HG03575 (cell line): ENCODE data around the gene RHOG.

Experiments used
- ATAC-seq: cut with Tn5 transposase; IDR thresholded peaks from one replicate; pipeline ENCODE4 v1.9.1; 2021; ENCODE audit not compliant: unreplicated experiment, insufficient number of reproducible peaks, low FRiP score; ENCODE audit errors: extremely low read depth

RHOG gene

DNA sequence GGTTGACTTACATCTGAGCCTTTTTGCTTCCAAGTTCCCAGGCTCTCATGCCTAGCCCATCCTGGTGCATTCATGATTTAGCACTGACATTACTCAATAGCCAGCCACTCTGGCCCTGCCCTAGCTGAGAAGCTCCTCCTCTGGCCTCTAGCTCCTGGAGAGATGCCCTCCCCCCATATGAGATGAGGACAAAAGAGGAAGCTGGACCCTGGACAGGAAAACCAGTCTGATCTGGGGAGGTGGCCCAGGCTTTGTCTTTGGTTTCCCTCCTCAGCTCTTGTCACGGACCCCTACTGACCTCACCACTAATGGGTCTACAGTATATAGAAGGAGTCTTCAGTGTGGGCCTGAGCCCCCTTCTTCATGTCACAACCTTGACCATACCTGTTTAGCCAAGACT lies 3.0 kb downstream of the RHOG start:
- no peak for ATAC-seq

- ATAC-seq: no peak
These were observed 3.9 kb downstream of the RHOG start for GRCh38 chr11:3836903-3837302.

DNA sequence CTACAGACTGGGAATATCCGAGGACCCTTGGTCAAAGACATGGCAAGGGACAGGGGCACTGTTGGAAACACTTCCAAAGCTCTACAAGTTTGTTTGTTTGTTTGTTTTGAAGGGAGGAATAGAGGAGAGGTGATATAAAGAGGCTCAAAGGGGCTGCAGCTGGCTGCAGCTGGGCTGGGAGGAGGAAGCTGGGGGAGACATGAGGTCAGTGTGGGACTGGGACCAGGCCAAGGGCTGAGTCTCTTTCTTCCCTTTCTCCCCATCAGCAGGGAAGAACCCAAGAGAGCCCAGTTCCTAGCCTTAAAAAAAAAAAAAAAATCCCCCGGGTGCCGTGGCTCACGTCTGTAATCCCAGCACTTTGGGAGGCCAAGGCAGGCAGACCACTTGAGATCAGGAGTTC lies 5.0 kb downstream of the RHOG start:
- no peak for ATAC-seq

DNA sequence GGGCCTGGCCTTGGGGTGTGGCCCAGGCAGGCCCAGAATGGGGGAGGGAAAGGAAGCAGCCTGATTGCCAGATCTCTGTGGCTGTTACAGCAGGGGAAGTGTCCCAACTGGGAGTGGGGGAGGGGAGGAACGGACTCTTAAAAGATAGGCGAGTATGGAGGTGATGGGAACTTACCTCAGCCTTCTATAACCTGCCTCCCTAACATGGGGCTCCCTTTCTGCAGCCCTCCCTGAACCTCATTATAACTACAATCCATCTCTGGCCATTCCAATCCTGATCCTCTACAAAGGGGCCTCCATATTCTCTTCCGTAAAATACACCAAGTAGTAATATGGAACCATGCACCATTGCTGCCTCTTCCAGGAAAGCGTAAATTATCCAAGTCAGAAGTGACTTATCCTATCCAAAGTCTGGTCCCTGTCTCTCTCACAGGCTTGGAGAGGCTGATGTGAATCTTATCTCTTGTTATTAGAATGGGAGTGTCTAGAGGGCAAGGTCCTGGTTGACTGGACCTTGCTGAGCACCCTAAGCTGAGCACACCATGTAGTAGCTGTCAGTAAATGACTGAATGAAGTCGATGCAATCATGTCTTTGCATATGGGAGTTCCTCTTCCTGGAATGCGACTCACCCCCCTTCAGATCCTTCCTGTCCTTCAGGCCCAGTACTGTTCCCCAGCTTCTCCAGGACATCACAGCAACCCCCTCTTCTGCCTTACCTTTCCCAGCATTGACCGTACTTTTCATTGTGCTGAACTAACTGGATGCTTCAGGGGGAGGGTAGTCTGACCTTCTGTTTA lies 5.9 kb downstream of the RHOG start:
- ATAC-seq: no peak

DNA sequence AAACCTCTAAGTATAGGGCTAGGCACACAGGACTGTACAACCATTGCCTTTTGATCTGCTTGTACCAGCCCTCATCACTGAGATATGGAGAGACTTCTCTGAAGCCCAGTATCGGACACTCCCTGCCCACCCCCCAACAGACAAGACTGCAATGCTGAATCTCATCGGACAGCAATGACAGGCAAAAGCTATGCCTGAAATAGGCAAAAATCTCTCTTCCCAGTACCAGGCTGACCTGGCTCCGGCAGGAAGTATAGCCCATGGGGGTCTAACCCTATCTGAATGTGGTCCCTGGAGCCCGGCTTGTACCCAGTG lies 6.5 kb downstream of the RHOG start:
- no peak for ATAC-seq

- no peak for ATAC-seq
These were observed 7.3 kb downstream of the RHOG start for GRCh38 chr11:3833449-3833848.

GRCh38 chr11:3832816-3833215 lies 7.9 kb downstream of the RHOG start:
- ATAC-seq: no peak

DNA sequence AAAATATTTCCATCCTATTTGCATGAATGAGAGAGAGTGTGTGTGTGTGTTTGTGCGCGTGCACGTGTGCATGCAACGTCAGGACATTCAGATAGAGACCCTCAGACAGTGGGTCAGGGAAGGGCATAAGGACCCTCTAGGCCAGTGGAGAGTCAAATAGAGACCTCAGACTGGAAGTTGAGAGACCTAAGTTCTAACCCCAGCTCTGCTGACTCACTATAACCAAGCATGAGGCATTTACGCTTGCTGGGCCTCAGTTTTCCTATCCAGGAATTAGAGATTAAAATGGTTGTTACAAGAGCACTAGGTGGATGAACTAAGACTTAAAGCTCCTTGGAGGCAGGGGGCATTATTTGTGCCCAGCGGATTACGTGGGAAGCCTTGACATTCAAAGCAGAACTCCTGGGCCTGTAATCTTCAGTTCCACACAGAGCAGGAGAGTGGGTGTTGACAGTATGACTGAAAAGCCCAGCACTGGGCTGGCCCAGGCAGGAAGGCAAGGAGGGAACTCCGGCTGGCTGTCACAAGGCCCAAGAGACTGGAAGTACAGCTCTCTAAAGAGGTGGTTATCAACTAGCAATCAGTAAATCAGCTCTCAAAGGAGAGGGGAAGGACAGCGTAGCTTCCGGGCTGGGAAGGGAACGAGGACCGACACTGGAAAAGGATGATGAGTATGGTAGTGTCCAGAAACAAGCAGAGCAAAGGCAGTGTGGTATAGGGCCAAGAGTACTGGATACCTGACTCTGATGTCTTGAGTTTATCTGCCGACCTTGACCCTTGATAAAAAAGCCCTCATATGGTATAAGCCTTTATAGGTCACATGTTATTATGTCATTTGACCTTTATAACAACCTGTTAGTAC lies 9.2 kb downstream of the RHOG start:
- no peak for ATAC-seq

- ATAC-seq: no peak
These were observed 10.0 kb downstream of the RHOG start for GRCh38 chr11:3830730-3831129.

DNA sequence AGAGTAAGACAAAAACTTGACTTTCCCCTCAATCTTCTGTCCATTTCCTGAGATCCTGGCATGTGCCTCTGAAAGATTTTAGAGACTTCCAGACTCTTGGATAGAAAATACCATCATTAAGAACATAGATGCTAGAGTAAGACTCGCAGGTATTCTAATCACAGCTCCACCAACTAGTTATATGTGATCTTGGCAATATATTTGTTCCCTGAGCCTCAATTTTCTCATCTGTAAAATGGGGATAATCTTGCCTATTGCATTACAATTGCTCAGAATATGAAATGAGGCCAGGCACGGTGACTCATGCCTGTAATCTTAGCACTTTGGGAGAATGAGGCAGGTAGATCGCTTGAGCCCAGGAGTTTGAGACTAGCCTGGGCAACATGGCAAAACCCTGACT lies 10.7 kb downstream of the RHOG start:
- no peak for ATAC-seq

DNA sequence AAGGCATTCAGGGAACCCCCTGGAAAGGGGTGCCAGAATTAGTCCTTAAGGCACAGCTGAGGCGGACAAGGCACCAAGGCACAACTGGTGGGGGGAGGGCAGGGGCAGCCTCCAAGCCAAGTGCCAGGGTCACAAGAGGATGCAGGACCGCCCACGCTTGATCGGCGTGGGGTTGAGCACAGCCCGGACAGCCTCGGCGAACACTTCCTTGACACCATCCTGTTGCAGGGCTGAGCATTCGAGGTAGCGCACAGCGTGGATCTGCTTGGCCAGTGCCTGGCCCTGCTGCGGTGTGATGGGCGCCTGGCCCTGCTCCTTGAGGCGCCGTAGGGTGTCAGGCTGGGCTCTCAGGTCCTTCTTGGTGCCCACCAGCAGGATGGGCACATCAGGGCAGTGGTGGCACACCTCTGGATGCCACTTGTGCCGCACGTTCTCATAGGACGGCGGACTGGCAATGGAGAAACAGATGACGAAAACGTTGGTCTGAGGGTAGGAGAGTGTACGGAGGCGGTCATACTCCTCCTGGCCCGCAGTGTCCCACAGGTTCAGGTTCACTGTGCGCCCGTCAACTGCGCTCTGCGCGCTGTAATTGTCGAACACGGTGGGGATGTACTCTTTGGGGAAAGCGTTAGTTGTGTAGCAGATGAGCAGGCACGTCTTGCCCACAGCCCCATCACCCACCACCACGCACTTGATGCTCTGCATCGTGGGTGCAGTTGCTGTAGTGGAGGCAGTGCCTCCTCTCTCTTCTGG lies 13.1 kb downstream of the RHOG start:
- no peak for ATAC-seq

DNA sequence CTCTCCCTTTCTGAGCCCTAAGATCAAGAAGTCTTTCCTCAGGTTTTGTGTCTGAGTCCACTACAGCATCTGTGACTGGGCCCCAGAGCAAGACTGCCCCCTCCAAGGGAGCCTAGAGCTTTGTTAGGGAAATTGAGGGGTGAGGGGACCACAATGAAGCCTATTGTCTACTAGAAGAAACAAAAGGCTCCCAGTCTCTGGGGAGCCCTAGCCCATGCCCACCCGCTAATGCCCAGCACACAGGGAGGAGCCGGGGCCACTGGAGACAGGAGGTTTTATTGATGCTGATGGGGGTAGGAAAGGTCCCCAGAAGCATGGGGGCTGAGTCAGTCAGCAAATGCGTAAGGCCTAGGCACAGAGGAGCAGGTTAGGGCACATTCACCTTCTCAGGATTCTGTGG lies 14.0 kb downstream of the RHOG start:
- no peak for ATAC-seq

DNA sequence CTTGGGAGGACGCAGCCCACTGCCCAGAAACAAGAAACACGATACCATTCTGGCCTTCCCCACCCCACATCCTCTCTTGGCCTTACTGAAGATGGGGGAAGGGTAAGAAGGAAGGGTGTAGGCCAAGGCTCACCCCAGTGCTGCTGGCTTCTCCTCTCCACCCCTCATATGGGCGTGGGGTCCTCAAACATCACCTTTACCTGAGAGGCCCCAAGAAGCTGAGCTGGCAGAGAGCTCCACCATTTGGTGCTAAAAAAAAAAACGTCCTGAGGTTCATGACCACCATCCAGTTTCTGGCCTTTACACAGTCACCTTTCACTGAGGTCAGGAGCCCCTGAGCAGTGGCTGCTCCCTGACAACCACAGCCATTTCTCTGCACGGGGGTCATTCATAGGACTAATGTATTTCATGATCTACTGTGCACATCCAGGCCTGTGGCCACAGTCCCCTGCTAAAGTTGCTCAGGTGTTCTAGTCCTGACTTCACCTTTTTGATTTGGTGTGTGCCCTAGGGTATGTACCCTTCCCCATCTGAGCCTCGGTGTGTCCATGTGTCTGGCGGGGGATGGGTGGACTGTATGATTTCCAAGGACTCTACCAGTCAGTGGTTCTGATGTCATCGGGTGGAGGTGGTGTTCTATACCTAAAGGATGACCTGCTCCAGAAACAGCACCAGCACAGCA lies 15.1 kb downstream of the RHOG start:
- ATAC-seq: no peak

DNA sequence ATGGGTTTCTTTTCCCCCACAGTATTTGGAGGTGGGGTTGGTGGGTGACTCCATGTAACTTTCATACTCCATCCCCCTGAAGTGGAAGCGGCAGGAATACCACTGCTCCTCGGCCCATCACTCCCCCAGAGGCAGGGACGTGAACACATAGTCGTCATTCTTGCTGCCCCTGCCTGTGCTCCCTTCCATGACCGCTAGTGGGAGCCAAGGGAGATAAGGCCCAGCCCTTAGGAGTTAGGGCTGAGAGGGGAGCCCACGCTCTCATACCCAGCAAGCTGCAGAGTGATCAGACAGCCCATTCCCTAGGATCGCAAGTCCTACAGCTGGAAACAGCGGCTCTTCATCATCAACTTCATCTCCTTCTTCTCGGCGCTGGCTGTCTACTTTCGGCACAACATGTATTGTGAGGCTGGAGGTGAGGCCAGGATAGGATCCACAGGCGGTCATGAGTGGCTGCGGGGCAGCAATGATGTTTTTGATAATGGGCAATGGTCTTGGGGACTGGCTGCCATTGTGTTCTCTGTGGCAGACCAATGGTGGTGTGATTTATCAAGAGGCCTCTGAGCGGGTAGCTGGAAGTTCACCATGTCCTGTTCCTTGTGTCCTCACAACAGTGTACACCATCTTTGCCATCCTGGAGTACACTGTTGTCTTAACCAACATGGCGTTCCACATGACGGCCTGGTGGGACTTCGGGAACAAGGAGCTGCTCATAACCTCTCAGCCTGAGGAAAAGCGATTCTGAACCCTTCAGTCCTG lies 15.9 kb downstream of the RHOG start:
- no peak for ATAC-seq

GRCh38 chr11:3823762-3824506 lies 16.8 kb downstream of the RHOG start:
- no peak for ATAC-seq

DNA sequence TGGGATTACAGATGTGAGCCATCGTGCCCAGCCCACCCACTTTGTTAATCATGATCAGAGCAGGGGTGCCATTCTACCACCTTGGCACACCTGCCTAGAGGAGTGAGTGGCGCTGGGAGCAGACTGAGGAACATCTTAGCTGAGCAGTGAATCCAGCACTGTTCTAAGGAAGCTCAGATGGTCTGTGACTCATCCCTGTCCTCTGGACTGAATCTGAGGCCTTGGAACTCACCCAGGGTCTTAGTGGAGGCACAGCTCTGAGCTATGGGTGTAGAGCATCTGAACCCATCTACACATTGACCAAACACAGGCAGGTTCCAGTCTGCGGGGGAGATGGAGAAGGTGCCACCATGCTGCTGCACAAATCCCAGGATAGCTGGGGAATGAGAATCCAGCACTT lies 17.5 kb downstream of the RHOG start:
- no peak for ATAC-seq

DNA sequence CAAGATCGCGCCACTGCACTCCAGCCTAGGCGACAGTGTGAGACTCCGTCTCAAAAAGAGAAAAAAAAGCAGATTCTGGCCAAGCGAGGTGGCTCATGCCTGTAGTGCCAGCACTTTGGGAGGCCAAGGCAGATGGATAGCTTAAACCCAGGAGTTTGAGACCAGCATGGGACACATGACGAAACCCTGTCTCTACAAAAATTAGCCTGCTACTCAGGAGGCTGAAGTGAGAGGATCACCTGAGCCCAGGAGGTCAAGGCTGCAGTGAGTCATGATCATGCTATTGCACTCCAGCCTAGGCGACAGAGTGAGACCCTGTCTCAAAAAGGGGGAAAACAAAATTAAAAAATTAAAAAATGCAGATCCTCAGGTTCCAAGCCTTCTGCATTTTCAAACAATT lies 18.4 kb downstream of the RHOG start:
- no peak for ATAC-seq

- ATAC-seq: no peak
These were observed 19.8 kb downstream of the RHOG start for GRCh38 chr11:3820971-3821370.
